OCI-LY7 (cell line): ENCODE measurements around the gene FAM217B. TPM values are rescaled to one million over a fixed set of nuclear protein-coding genes. Genes with fewer than 3 reads are reported as not detected.

ENCODE experiments used
- BruUV-seq: library from RNA; stranded (reverse); fragments of 400-500 nt; replicated peaks from 2 replicates; lab custom pipeline; 2021; lab: Mats Ljungman, UMichigan
- CTCF ChIA-PET: fragments of 300-600 bp; sonication (Branson Sonifier 250); formaldehyde crosslinking; loops from one replicate; lab custom pipeline; 2022; ENCODE audit warnings: antibody characterized with exemption; ENCODE audit not compliant: unreplicated experiment; lab: Charles Lee
- POLR2A ChIA-PET: fragments of 300-600 bp; sonication (Branson Sonifier 250); formaldehyde crosslinking; loops from one replicate; lab custom pipeline; 2022; ENCODE audit warnings: antibody characterized with exemption; lab: Charles Lee
- DNase-seq: peaks from one replicate; pipeline ENCODE4 v3.0.0-alpha.2; 2015; ENCODE audit warnings: low spot score
- H2AFZ ChIP-seq: fragments of 200-600 bp; sonication (generic), shearing (Covaris generic); 2 replicates; pipeline ENCODE4 v1.6.1; 2014; ENCODE audit warnings: mild to moderate bottlenecking, antibody characterized with exemption, low read length, moderate library complexity
- H3K27ac ChIP-seq: fragments of 200-600 bp; sonication (generic); 2 replicates; pipeline ENCODE4 v1.5.1; 2014; ENCODE audit warnings: mixed run types, low read depth, mild to moderate bottlenecking, moderate library complexity, low read length, inconsistent platforms; ENCODE audit not compliant: poor library complexity, severe bottlenecking
- H3K36me3 ChIP-seq: fragments of 200-600 bp; sonication (generic); 2 replicates; pipeline ENCODE4 v1.6.1; 2014; ENCODE audit warnings: mild to moderate bottlenecking, antibody characterized with exemption, low read length, moderate library complexity, mixed read lengths; ENCODE audit not compliant: insufficient read depth
- H3K4me1 ChIP-seq: fragments of 200-600 bp; sonication (generic); 2 replicates; pipeline ENCODE4 v1.5.1; 2014; ENCODE audit warnings: mild to moderate bottlenecking, low read length; ENCODE audit not compliant: insufficient read depth, poor library complexity, severe bottlenecking
- H3K4me2 ChIP-seq: fragments of 200-600 bp; sonication (generic); 2 replicates; pipeline ENCODE4 v1.6.1; 2014; ENCODE audit warnings: mild to moderate bottlenecking, low read length
- H3K4me3 ChIP-seq: fragments of 200-600 bp; sonication (generic); 2 replicates; pipeline ENCODE4 v1.5.1; 2014; ENCODE audit warnings: mild to moderate bottlenecking, low read depth, low read length; ENCODE audit not compliant: poor library complexity, severe bottlenecking
- H3K79me2 ChIP-seq: fragments of 200-600 bp; sonication (generic); 2 replicates; pipeline ENCODE4 v1.6.1; 2016; ENCODE audit warnings: low read depth, mild to moderate bottlenecking, low read length, moderate library complexity, mixed read lengths; ENCODE audit not compliant: insufficient read depth
- H3K9me2 ChIP-seq: fragments of 200-600 bp; sonication (generic); 2 replicates; pipeline ENCODE4 v1.6.1; 2016; ENCODE audit warnings: mild to moderate bottlenecking, low read length, mixed read lengths; ENCODE audit not compliant: insufficient read depth
- H3K9me3 ChIP-seq: fragments of 200-600 bp; sonication (generic); 2 replicates; pipeline ENCODE4 v1.6.1; 2014; ENCODE audit warnings: mild to moderate bottlenecking, mixed run types, low read length, mixed read lengths
- H4K20me1 ChIP-seq: fragments of 200-600 bp; sonication (generic); 2 replicates; pipeline ENCODE4 v1.6.1; 2014; ENCODE audit warnings: mild to moderate bottlenecking, antibody characterized with exemption, low read length, moderate library complexity, mixed read lengths; ENCODE audit not compliant: insufficient read depth
- EZH2phosphoT487 ChIP-seq: fragments of 200-600 bp; sonication (generic); IDR thresholded peaks from 2 replicates; pipeline ENCODE4 v1.6.1; 2018; ENCODE audit warnings: low read depth, borderline replicate concordance, mild to moderate bottlenecking, mixed run types, antibody characterized with exemption, low read length, moderate library complexity, mixed read lengths
- intact Hi-C: fragments of 100-400 bp; cut with micrococcal nuclease; formaldehyde crosslinking; loops from one replicate; pipeline ENCODE4 v1.10.0; 2022; ENCODE audit not compliant: unreplicated experiment
- total RNA-seq, 2 experiments: library from RNA; depleted of rRNA in 1 of 2; stranded (reverse); fragments of >200 nt in 1 of 2; shearing (Covaris generic) in 1 of 2; gene quantifications; 2 replicates each; pipeline ENCODE4 v1.2.3, GENCODE V29; 2014 to 2022
- TF ChIP-seq, protein P1 (sequence below): fragments of 200-600 bp; sonication (generic); conservative IDR thresholded peaks from 2 replicates; pipeline ENCODE4 v1.5.1; 2014; ENCODE audit warnings: mild to moderate bottlenecking, antibody characterized with exemption, low read length, moderate library complexity, mixed read lengths

The FAM217B gene
- total RNA-seq, 2 experiments from 2014 or later, result 18.0 to 28.3 TPM

GRCh38 chr20:59933849-59934585 is 6.2 kb upstream of the FAM217B start:
- H3K9me2 ChIP-seq, result no peaks in the 10 kb centered on the region
- CTCF ChIA-PET, result no interaction called here
- intact Hi-C loops, result no loop called here
- H3K36me3 ChIP-seq, result no peaks in the 10 kb centered on the region
- no peak overlapping the region for H3K27ac ChIP-seq
- POLR2A ChIA-PET, result interaction anchor here (1.4 kb wide), 1 partner anchor 37 kb away, joined by 3 read pairs; no protein-coding TSS in a partner anchor
- no peaks in the 10 kb centered on the region for H3K9me3 ChIP-seq
- H4K20me1 ChIP-seq, result no peaks in the 10 kb centered on the region; the same call in 1 of the 2 replicates
- no peaks in the 10 kb centered on the region for H3K79me2 ChIP-seq
- no peak overlapping the region for H2AFZ ChIP-seq
- no peak for TF ChIP-seq EZH2phosphoT487
- TF ChIP-seq, protein P1, sequence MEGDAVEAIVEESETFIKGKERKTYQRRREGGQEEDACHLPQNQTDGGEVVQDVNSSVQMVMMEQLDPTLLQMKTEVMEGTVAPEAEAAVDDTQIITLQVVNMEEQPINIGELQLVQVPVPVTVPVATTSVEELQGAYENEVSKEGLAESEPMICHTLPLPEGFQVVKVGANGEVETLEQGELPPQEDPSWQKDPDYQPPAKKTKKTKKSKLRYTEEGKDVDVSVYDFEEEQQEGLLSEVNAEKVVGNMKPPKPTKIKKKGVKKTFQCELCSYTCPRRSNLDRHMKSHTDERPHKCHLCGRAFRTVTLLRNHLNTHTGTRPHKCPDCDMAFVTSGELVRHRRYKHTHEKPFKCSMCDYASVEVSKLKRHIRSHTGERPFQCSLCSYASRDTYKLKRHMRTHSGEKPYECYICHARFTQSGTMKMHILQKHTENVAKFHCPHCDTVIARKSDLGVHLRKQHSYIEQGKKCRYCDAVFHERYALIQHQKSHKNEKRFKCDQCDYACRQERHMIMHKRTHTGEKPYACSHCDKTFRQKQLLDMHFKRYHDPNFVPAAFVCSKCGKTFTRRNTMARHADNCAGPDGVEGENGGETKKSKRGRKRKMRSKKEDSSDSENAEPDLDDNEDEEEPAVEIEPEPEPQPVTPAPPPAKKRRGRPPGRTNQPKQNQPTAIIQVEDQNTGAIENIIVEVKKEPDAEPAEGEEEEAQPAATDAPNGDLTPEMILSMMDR, result peak; percentile 63
- DNase-seq, result no peak
- no TSS peak for BruUV-seq
- H3K4me3 ChIP-seq, result no peak overlapping the region
- H3K4me1 ChIP-seq, result peaks cover 17% of the 10 kb centered on the region
- H3K4me2 ChIP-seq, result no peak overlapping the region

DNA sequence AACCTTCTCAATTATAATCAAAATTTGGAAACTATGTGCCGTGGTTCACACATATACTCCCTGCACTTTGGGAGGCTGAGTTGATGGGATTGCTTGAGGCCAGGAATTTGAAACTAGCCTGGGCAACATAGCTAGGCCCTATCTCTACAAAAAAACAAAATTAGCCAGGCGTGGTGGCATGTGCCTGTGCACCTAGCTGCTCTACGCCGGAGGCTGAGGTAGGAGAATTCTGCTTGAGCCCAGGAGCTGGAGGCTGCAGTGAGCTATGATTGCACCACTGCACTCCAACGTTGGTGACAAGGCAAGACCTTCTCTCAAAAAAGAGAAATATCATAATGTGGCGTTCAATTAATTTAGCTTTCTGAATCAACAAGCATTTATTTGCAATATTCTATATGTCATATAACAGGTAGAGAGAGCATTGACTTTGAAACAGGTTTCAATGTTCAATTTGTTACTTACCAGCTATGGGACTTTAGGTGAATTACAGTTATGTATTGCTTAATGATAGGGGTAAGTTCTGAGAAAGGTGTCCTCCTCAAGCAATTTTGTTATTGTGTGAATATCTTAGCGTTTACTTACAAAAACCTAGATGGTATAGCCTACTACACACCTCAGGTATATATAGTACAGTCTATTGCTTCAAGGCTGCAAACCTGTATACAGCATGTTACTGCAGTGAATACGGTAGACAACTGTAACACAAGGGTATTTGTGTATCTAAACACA is 4.6 kb upstream of the FAM217B start:
- no TSS peak for BruUV-seq
- H3K9me3 ChIP-seq, result no peaks in the 10 kb centered on the region
- H3K4me1 ChIP-seq, result peaks cover 17% of the 10 kb centered on the region
- no peak overlapping the region for H3K27ac ChIP-seq
- H3K9me2 ChIP-seq, result no peaks in the 10 kb centered on the region
- ChIA-PET CTCF (no interaction called here), POLR2A (interaction anchor here (1.0 to 1.4 kb wide), 2 partner anchors 13 to 38 kb away, joined by 3 to 7 read pairs; no protein-coding TSS in a partner anchor)
- H2AFZ ChIP-seq, result no peak overlapping the region
- intact Hi-C loops, result no loop called here
- no peak overlapping the region for H3K4me3 ChIP-seq
- H4K20me1 ChIP-seq, result no peaks in the 10 kb centered on the region; the same call in 1 of the 2 replicates
- no peaks in the 10 kb centered on the region for H3K79me2 ChIP-seq
- DNase-seq, result no peak
- H3K4me2 ChIP-seq, result no peak overlapping the region
- H3K36me3 ChIP-seq, result no peaks in the 10 kb centered on the region
- TF ChIP-seq, protein P1, result no peak
- no peak for TF ChIP-seq EZH2phosphoT487
